IPS-11a (cell line): ENCODE data around the gene RADIL.

Experiments
- H3K4me3 ChIP-seq: one replicate; pipeline ENCODE4 v1.5.1; 2013; ENCODE audit warnings: low read depth, low read length, control low read depth

Gene RADIL

GRCh38 chr7:4779118-4779517 is 104.4 kb downstream of the RADIL start:
- H3K4me3 ChIP-seq, result no peak overlapping the region

- H3K4me3 ChIP-seq, result peak overlapping the region; percentile 95
Observed at GRCh38 chr7:4775848-4776623, 107.5 kb downstream of the RADIL start.

GRCh38 chr7:4775250-4775847 is 108.2 kb downstream of the RADIL start, which contains the start of gene AP5Z1:
AP5Z1 (plus strand) TSS chr7:4775623; CDS start chr7:4775716, 93 bp downstream.
- peak within 1 kb of the TSS; percentile 95 for H3K4me3 ChIP-seq

- peak overlapping the region; percentile 95 for H3K4me3 ChIP-seq
Observed at GRCh38 chr7:4774658-4775249, 108.8 kb downstream of the RADIL start.

GRCh38 chr7:4774007-4774406 is 109.5 kb downstream of the RADIL start:
- H3K4me3 ChIP-seq, result no peak overlapping the region

- no peak overlapping the region for H3K4me3 ChIP-seq
Observed at GRCh38 chr7:4772306-4772705, 111.2 kb downstream of the RADIL start.

- H3K4me3 ChIP-seq, result no peak overlapping the region
Observed at GRCh38 chr7:4771737-4772136, 111.8 kb downstream of the RADIL start.

- H3K4me3 ChIP-seq, result no peak overlapping the region
Observed at GRCh38 chr7:4770886-4771285, 112.6 kb downstream of the RADIL start.

- H3K4me3 ChIP-seq, result no peak overlapping the region
Observed at GRCh38 chr7:4769761-4770160, 113.8 kb downstream of the RADIL start.

- no peak overlapping the region for H3K4me3 ChIP-seq
Observed at GRCh38 chr7:4768597-4769569, 114.6 kb downstream of the RADIL start.

GRCh38 chr7:4766666-4767519 is 116.6 kb downstream of the RADIL start:
- H3K4me3 ChIP-seq, result no peak overlapping the region

GRCh38 chr7:4765776-4766490 is 117.6 kb downstream of the RADIL start:
- no peak overlapping the region for H3K4me3 ChIP-seq

- no peak overlapping the region for H3K4me3 ChIP-seq
Observed at GRCh38 chr7:4764402-4765007, 119.0 kb downstream of the RADIL start.

GRCh38 chr7:4763794-4764185 is 119.7 kb downstream of the RADIL start:
- H3K4me3 ChIP-seq, result no peak overlapping the region

GRCh38 chr7:4763091-4763793 is 120.3 kb downstream of the RADIL start:
- H3K4me3 ChIP-seq, result no peak overlapping the region

GRCh38 chr7:4762121-4763055 is 121.1 kb downstream of the RADIL start:
- H3K4me3 ChIP-seq, result no peak overlapping the region

GRCh38 chr7:4760952-4761351 is 122.6 kb downstream of the RADIL start:
- H3K4me3 ChIP-seq, result no peak overlapping the region
